VCaP (cell line): ENCODE results near the gene IRF9.

Experiments
- H3K27ac ChIP-seq: fragments of 450-650 bp; 2 replicates; pipeline ENCODE4 v1.5.1; 2017
- CTCF ChIP-seq: fragments of 450-650 bp; conservative IDR thresholded peaks from 2 replicates; pipeline ENCODE4 v1.5.1; 2017; ENCODE audit warnings: mild to moderate bottlenecking, moderate library complexity

The IRF9 gene

GRCh38 chr14:24160850-24161804 is at the start of gene IRF9:
TSS of gene IRF9 (plus strand) at chr14:24161265. CDS start at chr14:24162145, 880 bp downstream.
- H3K27ac ChIP-seq = peak within 1 kb of the TSS; percentile 62
- peak; percentile 94 for TF ChIP-seq CTCF

- TF ChIP-seq CTCF = no peak
- peak overlapping the region; percentile 95 for H3K27ac ChIP-seq
These were observed 47.7 kb upstream of the IRF9 start for GRCh38 chr14:24113379-24113800.

- TF ChIP-seq CTCF = no peak
- peak overlapping the region; percentile 95 for H3K27ac ChIP-seq
These were observed 47.1 kb upstream of the IRF9 start for GRCh38 chr14:24113801-24114531.

- peak within 1 kb of the TSS; percentile 95 for H3K27ac ChIP-seq
- no peak for TF ChIP-seq CTCF
These were observed 46.3 kb upstream of the IRF9 start, which contains the start of the genes DCAF11 and NRL for GRCh38 chr14:24114532-24115421. TSS of gene DCAF11 (plus strand) at chr14:24114777. CDS start at chr14:24115595, 818 bp downstream. TSS of gene NRL (minus strand) at chr14:24114949. CDS start at chr14:24082848, 32,101 bp downstream.

- no peak for TF ChIP-seq CTCF
- peak overlapping the region; percentile 95 for H3K27ac ChIP-seq
These were observed 45.5 kb upstream of the IRF9 start for GRCh38 chr14:24115422-24116127.

GRCh38 chr14:24116128-24116814 is 44.8 kb upstream of the IRF9 start:
- H3K27ac ChIP-seq = peak overlapping the region; percentile 95; the same call in 1 of the 2 replicates
- TF ChIP-seq CTCF = no peak
